ENCODE measurements around the gene HPSE2. TPM values are rescaled to one million over a fixed set of nuclear protein-coding genes. Genes with fewer than 3 reads are reported as not detected.

The HPSE2 gene
- total RNA-seq, 1 experiment from 2014 or later: not detected

- no TSS peak for BruUV-seq (replicated peaks)
- no peak for DNase-seq
- CTCF ChIA-PET: interaction anchor here (0.8 kb wide), 1 partner anchor 486 kb away, joined by 3 read pairs; no protein-coding TSS in a partner anchor
These were observed 745.8 kb downstream of the HPSE2 start for GRCh38 chr10:98489561-98490481.

GRCh38 chr10:98488669-98489430 is 746.8 kb downstream of the HPSE2 start:
- Histone ChIP-seq H3K27me3 (replicated peaks; ENCODE audit: control insufficient read depth, insufficient read depth, low read length) (no peaks in the 10 kb centered on the region), H3K36me3 (ENCODE audit: control insufficient read depth, insufficient read depth, low read length) (no peaks in the 10 kb centered on the region), H3K9me3 (no peaks in the 10 kb centered on the region; the same call in 1 of the 2 replicates), H3K4me3 (ENCODE audit: low read depth, low read length) (no peak overlapping the region), H3K4me1 (no peaks in the 10 kb centered on the region)
- ChIA-PET CTCF (interaction anchor here (0.8 kb wide), 2 partner anchors 22 to 487 kb away, joined by 3 to 4 read pairs; no protein-coding TSS in a partner anchor), POLR2A (no interaction called here)
- Mint-ChIP-seq H3K4me3 (ENCODE audit: unreplicated experiment) (no peak overlapping the region), H3K36me3 (ENCODE audit: insufficient read depth, unreplicated experiment) (no peaks in the 10 kb centered on the region), H3K27me3 (ENCODE audit: insufficient read depth, unreplicated experiment) (peaks cover 7% of the 10 kb centered on the region), H3K27ac (ENCODE audit: unreplicated experiment) (no peak overlapping the region), H3K4me1 (ENCODE audit: low read depth, unreplicated experiment) (no peaks in the 10 kb centered on the region), H3K9me3 (ENCODE audit: unreplicated experiment) (peaks cover 9% of the 10 kb centered on the region)
- intact Hi-C loops (cut with micrococcal nuclease; ENCODE audit: unreplicated experiment): no loop called here
- no TSS peak for BruUV-seq (replicated peaks)
- TF ChIP-seq CTCF (IDR thresholded peaks at IDR 0.05; ENCODE audit: insufficient read depth in 1 of 2, low read depth in 1 of 2, low read length in 1 of 2, severe bottlenecking in 1 of 2, unreplicated experiment in 1 of 2): no peak
- no peak for DNase-seq

More at GRCh38 chr10:98489561-98490481, 745.8 kb downstream of the HPSE2 start:
- H3K4me1 Mint-ChIP-seq (ENCODE audit: low read depth, unreplicated experiment): no peaks in the 10 kb centered on the region
- Histone ChIP-seq H3K36me3 (ENCODE audit: control insufficient read depth, insufficient read depth, low read length) (no peaks in the 10 kb centered on the region), H3K4me3 (ENCODE audit: low read depth, low read length) (no peak overlapping the region), H3K27me3 (replicated peaks; ENCODE audit: control insufficient read depth, insufficient read depth, low read length) (no peaks in the 10 kb centered on the region), H3K9me3 (no peaks in the 10 kb centered on the region; the same call in 1 of the 2 replicates), H3K4me1 (no peaks in the 10 kb centered on the region)
- no peak overlapping the region for H3K27ac Mint-ChIP-seq (ENCODE audit: unreplicated experiment)
- H3K4me3 Mint-ChIP-seq (ENCODE audit: unreplicated experiment): no peak overlapping the region
- intact Hi-C loops (cut with micrococcal nuclease; ENCODE audit: unreplicated experiment): no loop called here
- TF ChIP-seq CTCF (IDR thresholded peaks at IDR 0.05; ENCODE audit: insufficient read depth in 1 of 2, low read depth in 1 of 2, low read length in 1 of 2, severe bottlenecking in 1 of 2, unreplicated experiment in 1 of 2): no peak
- H3K36me3 Mint-ChIP-seq (ENCODE audit: insufficient read depth, unreplicated experiment): no peaks in the 10 kb centered on the region
- POLR2A ChIA-PET: no interaction called here
- peaks cover 9% of the 10 kb centered on the region for H3K9me3 Mint-ChIP-seq (ENCODE audit: unreplicated experiment)
- H3K27me3 Mint-ChIP-seq (ENCODE audit: insufficient read depth, unreplicated experiment): peaks cover 10% of the 10 kb centered on the region

GRCh38 chr10:98487649-98488048 is 748.0 kb downstream of the HPSE2 start:
- Mint-ChIP-seq H3K27ac (ENCODE audit: unreplicated experiment) (no peak overlapping the region), H3K36me3 (ENCODE audit: insufficient read depth, unreplicated experiment) (no peaks in the 10 kb centered on the region), H3K4me3 (ENCODE audit: unreplicated experiment) (no peak overlapping the region), H3K9me3 (ENCODE audit: unreplicated experiment) (peaks cover 9% of the 10 kb centered on the region), H3K4me1 (ENCODE audit: low read depth, unreplicated experiment) (no peaks in the 10 kb centered on the region), H3K27me3 (ENCODE audit: insufficient read depth, unreplicated experiment) (peaks cover 7% of the 10 kb centered on the region)
- Histone ChIP-seq H3K27me3 (replicated peaks; ENCODE audit: control insufficient read depth, insufficient read depth, low read length) (no peaks in the 10 kb centered on the region), H3K4me3 (ENCODE audit: low read depth, low read length) (no peak overlapping the region), H3K36me3 (ENCODE audit: control insufficient read depth, insufficient read depth, low read length) (no peaks in the 10 kb centered on the region), H3K9me3 (no peaks in the 10 kb centered on the region; the same call in 1 of the 2 replicates), H3K4me1 (no peaks in the 10 kb centered on the region)
- intact Hi-C loops (cut with micrococcal nuclease; ENCODE audit: unreplicated experiment): no loop called here
- BruUV-seq (replicated peaks): no TSS peak
- ChIA-PET POLR2A (no interaction called here), CTCF (no interaction called here)
- peak in 1 of 2 experiments; percentile 6 for TF ChIP-seq CTCF (IDR thresholded peaks at IDR 0.05; ENCODE audit: insufficient read depth in 1 of 2, low read depth in 1 of 2, low read length in 1 of 2, severe bottlenecking in 1 of 2, unreplicated experiment in 1 of 2)
- DNase-seq: no peak

Measured in Caco-2 (cell line).